K562 (cell line): ENCODE results near the gene COPG2. TPM values are rescaled to one million over a fixed set of nuclear protein-coding genes. Genes with fewer than 3 reads are reported as not detected.

ENCODE experiments used
- ATAC-seq: fragments of 200-7000 bp; cut with Tn5 transposase; 3 replicates; pipeline ENCODE4 v1.9.1; 2020; ENCODE audit warnings: moderate library complexity
- BruUV-seq: library from RNA; stranded (reverse); fragments of 400-500 nt; replicated peaks from 2 replicates; lab custom pipeline; 2021; lab: Mats Ljungman, UMichigan
- CTCF ChIA-PET: fragments of 300-600 bp; formaldehyde crosslinking; extraction: SDS; loops from one replicate; lab custom pipeline; 2021; ENCODE audit warnings: low intra/inter-chr PET ratio; lab: Yijun Ruan, JAX
- POLR2A ChIA-PET: fragments of 300-600, 350-650 bp; sonication (Branson Sonifier 250); formaldehyde crosslinking; extraction: SDS; loops from one replicate; lab custom pipeline; 2021; ENCODE audit warnings: antibody characterized with exemption, inconsistent platforms; lab: Yijun Ruan, JAX
- DNase-seq, 4 experiments: peaks; one replicate each; pipeline versions ENCODE4 v3.0.0 to v3.0.0-alpha.2; 2011 to 2018; ENCODE audit warnings: low spot score in 3 of 4, mixed read lengths in 3 of 4; ENCODE audit errors: extremely low read depth in 1 of 4
- FAIRE-seq: peaks from 2 replicates; lab custom pipeline; 2011; peaks lifted over from hg19 to GRCh38; lab: Jason Lieb, UNC
- H2AFZ ChIP-seq: 2 replicates; pipeline ENCODE4 v1.6.0; 2011; ENCODE audit warnings: low read depth, low read length, control low read depth, inconsistent platforms
- H3K27ac ChIP-seq: fragments of 200-600 bp; 3 replicates; pipeline ENCODE4 v1.8.0; 2011; ENCODE audit warnings: low read depth, mild to moderate bottlenecking, control low read depth, inconsistent platforms, low read length, moderate library complexity, mixed read lengths; ENCODE audit errors: extremely low read depth
- H3K27me3 ChIP-seq, 2 experiments: fragments of 300-600 bp in 1 of 2; 2 replicates in 1 of 2; 3 replicates in 1 of 2; pipeline versions ENCODE4 v1.6.0 to v1.8.0; 2011; ENCODE audit warnings: inconsistent platforms in 2 of 2, low read length in 2 of 2, mild to moderate bottlenecking in 1 of 2, mixed read lengths in 1 of 2, moderate library complexity in 1 of 2; ENCODE audit not compliant: control insufficient read depth in 2 of 2, insufficient read depth in 2 of 2
- H3K36me3 ChIP-seq: fragments of 300-600 bp; 3 replicates; pipeline ENCODE4 v1.8.0; 2011; ENCODE audit warnings: mild to moderate bottlenecking, low read length, inconsistent platforms; ENCODE audit not compliant: control insufficient read depth, insufficient read depth
- H3K4me1 ChIP-seq, 2 experiments: fragments of 200-600 bp in 1 of 2; replicated peaks in 1 of 2; 2 replicates in 1 of 2; 3 replicates in 1 of 2; pipeline versions ENCODE4 v1.5.1 to v1.8.0; 2011; ENCODE audit warnings: inconsistent platforms in 2 of 2, low read length in 2 of 2, mild to moderate bottlenecking in 1 of 2, mixed read lengths in 1 of 2, moderate library complexity in 1 of 2; ENCODE audit not compliant: control insufficient read depth in 2 of 2, insufficient read depth in 2 of 2
- H3K4me2 ChIP-seq: 2 replicates; pipeline ENCODE4 v1.6.1; 2011; ENCODE audit warnings: low read length, control low read depth, inconsistent platforms, mixed read lengths; ENCODE audit not compliant: insufficient read depth
- H3K4me3 ChIP-seq: fragments of 200-600 bp; sonication (generic), shearing (Covaris generic); 2 replicates; pipeline ENCODE4 v1.5.1; 2016; ENCODE audit warnings: control low read depth, inconsistent platforms
- H3K79me2 ChIP-seq: fragments of 200-600 bp; 3 replicates; pipeline ENCODE4 v1.8.0; 2011; ENCODE audit warnings: low read length, inconsistent platforms; ENCODE audit not compliant: control insufficient read depth, insufficient read depth
- H3K9ac ChIP-seq, 2 experiments: 2 replicates each; pipeline versions ENCODE4 v1.6.0 to v1.6.1; 2011; ENCODE audit warnings: low read depth in 2 of 2, low read length in 2 of 2, control low read depth in 1 of 2, inconsistent platforms in 1 of 2, mild to moderate bottlenecking in 1 of 2, mixed read lengths in 1 of 2; ENCODE audit not compliant: insufficient read depth in 1 of 2
- H3K9me1 ChIP-seq: one replicate; pipeline ENCODE4 v1.6.0; 2011; ENCODE audit warnings: inconsistent platforms, mild to moderate bottlenecking, low read length, moderate library complexity; ENCODE audit not compliant: control insufficient read depth, insufficient read depth
- H3K9me3 ChIP-seq: replicated peaks from 2 replicates; pipeline ENCODE4 v1.5.1; 2011; ENCODE audit warnings: low read depth, low read length, inconsistent platforms; ENCODE audit not compliant: control insufficient read depth, insufficient read depth
- H4K20me1 ChIP-seq: replicated peaks from 2 replicates; pipeline ENCODE4 v1.6.1; 2011; ENCODE audit warnings: low read length, inconsistent platforms, mixed read lengths; ENCODE audit not compliant: control insufficient read depth, insufficient read depth
- C11orf30 ChIP-seq: fragments of 450-650 bp; IDR thresholded peaks from 2 replicates; pipeline ENCODE4 v1.6.1; 2016; ENCODE audit warnings: low read depth, mild to moderate bottlenecking
- CEBPB ChIP-seq: fragments of 450-650 bp; IDR thresholded peaks from 2 replicates; pipeline ENCODE4 v1.6.1; 2016; ENCODE audit warnings: missing genetic modification characterization, missing compliant biosample characterization
- KDM4B ChIP-seq, 2 experiments: fragments of 450-650 bp in 1 of 2; sonication (generic) in 1 of 2; IDR thresholded peaks; 2 replicates each; pipeline ENCODE4 v1.6.1; 2016 to 2017; ENCODE audit warnings: borderline replicate concordance in 2 of 2, antibody characterized with exemption in 1 of 2, low read depth in 1 of 2, mild to moderate bottlenecking in 1 of 2
- MAFF ChIP-seq: IDR thresholded peaks from 2 replicates; pipeline ENCODE4 v1.6.1; 2012; ENCODE audit warnings: low read length, improper control_type of control experiment
- MAFG ChIP-seq: fragments of 450-650 bp; conservative IDR thresholded peaks from 2 replicates; pipeline ENCODE4 v1.6.1; 2016; ENCODE audit warnings: missing genetic modification characterization, missing compliant biosample characterization
- MAFK ChIP-seq: IDR thresholded peaks from 2 replicates; pipeline ENCODE4 v1.6.1; 2011; ENCODE audit warnings: low read length, improper control_type of control experiment
- TAF1 ChIP-seq: IDR thresholded peaks from 2 replicates; pipeline ENCODE4 v1.6.1; 2011; ENCODE audit warnings: mild to moderate bottlenecking, low read length, moderate library complexity; ENCODE audit not compliant: insufficient read depth, control insufficient read depth, severe bottlenecking; ENCODE audit errors: extremely low read depth
- ZNF316 ChIP-seq: fragments of 450-650 bp; IDR thresholded peaks from 2 replicates; pipeline ENCODE4 v1.6.1; 2016
- WGBS: fragments of 100-300 bp; shearing (Covaris generic); methylation state at CpG from one replicate; pipeline ENCODE4 v1.1.6; 2016; ENCODE audit warnings: low coverage, mixed read lengths; ENCODE audit not compliant: insufficient coverage; ENCODE audit errors: missing lambda C conversion rate; 5-methylcytosine and 5-hydroxymethylcytosine counted together
- in situ Hi-C: fragments of 300-500 bp; cut with MboI; formaldehyde crosslinking; loops from 4 replicates; pipeline ENCODE4 v1.15.0; 2018; ENCODE audit warnings: inconsistent platforms, mixed read lengths
- intact Hi-C: fragments of 100-400 bp; cut with micrococcal nuclease; formaldehyde crosslinking; loops from 2 replicates; pipeline ENCODE4 v1.14.2; 2022
- polyA plus RNA-seq, 8 experiments: library from polyadenylated mRNA; depleted of rRNA in 4 of 8; stranded (reverse) in 5 of 8; unstranded in 3 of 8; fragments of >200 nt; fragmentation: Nextera tagmentation in 2 of 8; fragmentation: Illumina TruSeq in 1 of 8; extraction: Ambion mirVana in 2 of 8; extraction: Trizol in 1 of 8; gene quantifications; 2 replicates each; pipeline versions ENCODE4 v1.2.1 to v1.2.3, GENCODE V29; 2011 to 2014; ENCODE audit warnings: inconsistent platforms in 1 of 8, missing spikeins in 1 of 8
- total RNA-seq, 7 experiments: library from RNA; depleted of rRNA in 6 of 7; stranded (reverse); fragments of >200 nt in 6 of 7; fragmentation: Illumina TruSeq in 2 of 7; extraction: Trizol in 2 of 7; gene quantifications; 2 replicates each; pipeline versions ENCODE4 v1.2.1 to v1.2.3, GENCODE V29; 2011 to 2021; ENCODE audit warnings: low replicate concordance in 1 of 7
- TF ChIP-seq, protein P1 (sequence below): sonication (generic); formaldehyde crosslinking; IDR thresholded peaks from 2 replicates; pipeline ENCODE4 v1.8.0; 2023; ENCODE audit warnings: missing genetic modification reagents, mild to moderate bottlenecking, borderline replicate concordance

The COPG2 gene
- total and polyA plus RNA-seq, 9 of the 15 experiments (the other 6 are each of a cell fraction or from before 2014, with no cell fraction given), result 6.6 to 104 (median 32.5) TPM

GRCh38 chr7:130615583-130615982 lies 53.0 kb downstream of the COPG2 start:
- FAIRE-seq (no peak), ATAC-seq (no peak), DNase-seq (no peak)
- Histone ChIP-seq H3K9me3 (no peaks in the 10 kb centered on the region), H2AFZ (no peak overlapping the region), H3K4me1 (no peaks in the 10 kb centered on the region), H3K4me3 (no peak overlapping the region), H3K27me3 (no peaks in the 10 kb centered on the region), H3K27ac (no peak overlapping the region), H3K79me2 (no peaks in the 10 kb centered on the region), H3K9me1 (no peaks in the 10 kb centered on the region)
- CTCF ChIA-PET, result no interaction called here
- POLR2A ChIA-PET, result no interaction called here
- BruUV-seq, result no TSS peak
- in situ Hi-C loops, result no loop called here
- WGBS, result 82% methylated on average over 2 of the region's 2 CpGs
- peak; percentile 17; the same call in 1 of the 2 replicates for TF ChIP-seq CEBPB (tag)
- TF ChIP-seq KDM4B (IDR thresholded peaks at IDR 0.05; ENCODE audit: borderline replicate concordance in 2 of 2, low read depth in 1 of 2), result no peak
- TF ChIP-seq, all 486 proteins: peak for 1
- Histone ChIP-seq H3K4me2 (no peak overlapping the region), H3K9ac (no peak overlapping the region), H4K20me1 (no peaks in the 10 kb centered on the region), H3K36me3 (peaks cover 38% of the 10 kb centered on the region)
- intact Hi-C loops, result no loop called here

DNA sequence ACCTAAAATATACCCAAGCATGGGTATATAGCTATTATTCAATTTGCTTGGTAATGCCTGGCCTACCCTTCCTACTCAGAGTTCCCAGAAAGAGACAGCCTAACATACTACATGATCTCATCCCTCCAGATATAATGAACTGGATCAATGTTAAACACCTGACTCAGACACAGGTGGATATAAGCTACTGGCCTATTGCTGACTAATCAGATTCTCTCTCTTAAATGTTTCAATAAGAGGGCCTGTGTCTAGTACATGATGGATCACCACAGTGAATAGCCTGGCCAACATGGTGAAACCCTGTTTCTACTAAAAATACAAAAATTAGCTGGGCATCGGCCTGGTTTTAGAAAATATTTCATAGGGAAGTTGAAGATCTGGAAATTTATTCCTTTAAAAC lies 54.1 kb downstream of the COPG2 start:
- H3K27me3 ChIP-seq, result no peaks in the 10 kb centered on the region
- no peaks in the 10 kb centered on the region for H3K79me2 ChIP-seq
- ATAC-seq (no peak), DNase-seq (no peak), FAIRE-seq (no peak)
- H3K9me1 ChIP-seq, result no peaks in the 10 kb centered on the region
- WGBS, result 60% methylated on average over 1 of the region's 1 CpG
- H3K4me2 ChIP-seq, result no peak overlapping the region
- no peaks in the 10 kb centered on the region for H4K20me1 ChIP-seq
- no peak overlapping the region for H3K27ac ChIP-seq
- in situ Hi-C loops (no loop called here), intact Hi-C loops (no loop called here)
- ChIA-PET POLR2A (no interaction called here), CTCF (no interaction called here)
- no peak overlapping the region for H3K9ac ChIP-seq
- no peaks in the 10 kb centered on the region for H3K4me1 ChIP-seq
- peaks cover 47% of the 10 kb centered on the region for H3K36me3 ChIP-seq
- no peak overlapping the region for H3K4me3 ChIP-seq
- BruUV-seq, result no TSS peak
- H2AFZ ChIP-seq, result no peak overlapping the region
- TF ChIP-seq MAFK (peak; percentile 72), ZNF316 (peak; percentile 80), C11orf30 (peak; percentile 71), TAF1 (no peak), MAFG (tag) (peak; percentile 55), MAFF (peak; percentile 64)
- TF ChIP-seq, protein P1, sequence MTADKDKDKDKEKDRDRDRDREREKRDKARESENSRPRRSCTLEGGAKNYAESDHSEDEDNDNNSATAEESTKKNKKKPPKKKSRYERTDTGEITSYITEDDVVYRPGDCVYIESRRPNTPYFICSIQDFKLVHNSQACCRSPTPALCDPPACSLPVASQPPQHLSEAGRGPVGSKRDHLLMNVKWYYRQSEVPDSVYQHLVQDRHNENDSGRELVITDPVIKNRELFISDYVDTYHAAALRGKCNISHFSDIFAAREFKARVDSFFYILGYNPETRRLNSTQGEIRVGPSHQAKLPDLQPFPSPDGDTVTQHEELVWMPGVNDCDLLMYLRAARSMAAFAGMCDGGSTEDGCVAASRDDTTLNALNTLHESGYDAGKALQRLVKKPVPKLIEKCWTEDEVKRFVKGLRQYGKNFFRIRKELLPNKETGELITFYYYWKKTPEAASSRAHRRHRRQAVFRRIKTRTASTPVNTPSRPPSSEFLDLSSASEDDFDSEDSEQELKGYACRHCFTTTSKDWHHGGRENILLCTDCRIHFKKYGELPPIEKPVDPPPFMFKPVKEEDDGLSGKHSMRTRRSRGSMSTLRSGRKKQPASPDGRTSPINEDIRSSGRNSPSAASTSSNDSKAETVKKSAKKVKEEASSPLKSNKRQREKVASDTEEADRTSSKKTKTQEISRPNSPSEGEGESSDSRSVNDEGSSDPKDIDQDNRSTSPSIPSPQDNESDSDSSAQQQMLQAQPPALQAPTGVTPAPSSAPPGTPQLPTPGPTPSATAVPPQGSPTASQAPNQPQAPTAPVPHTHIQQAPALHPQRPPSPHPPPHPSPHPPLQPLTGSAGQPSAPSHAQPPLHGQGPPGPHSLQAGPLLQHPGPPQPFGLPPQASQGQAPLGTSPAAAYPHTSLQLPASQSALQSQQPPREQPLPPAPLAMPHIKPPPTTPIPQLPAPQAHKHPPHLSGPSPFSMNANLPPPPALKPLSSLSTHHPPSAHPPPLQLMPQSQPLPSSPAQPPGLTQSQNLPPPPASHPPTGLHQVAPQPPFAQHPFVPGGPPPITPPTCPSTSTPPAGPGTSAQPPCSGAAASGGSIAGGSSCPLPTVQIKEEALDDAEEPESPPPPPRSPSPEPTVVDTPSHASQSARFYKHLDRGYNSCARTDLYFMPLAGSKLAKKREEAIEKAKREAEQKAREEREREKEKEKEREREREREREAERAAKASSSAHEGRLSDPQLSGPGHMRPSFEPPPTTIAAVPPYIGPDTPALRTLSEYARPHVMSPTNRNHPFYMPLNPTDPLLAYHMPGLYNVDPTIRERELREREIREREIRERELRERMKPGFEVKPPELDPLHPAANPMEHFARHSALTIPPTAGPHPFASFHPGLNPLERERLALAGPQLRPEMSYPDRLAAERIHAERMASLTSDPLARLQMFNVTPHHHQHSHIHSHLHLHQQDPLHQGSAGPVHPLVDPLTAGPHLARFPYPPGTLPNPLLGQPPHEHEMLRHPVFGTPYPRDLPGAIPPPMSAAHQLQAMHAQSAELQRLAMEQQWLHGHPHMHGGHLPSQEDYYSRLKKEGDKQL, result no peak
- H3K9me3 ChIP-seq, result no peaks in the 10 kb centered on the region
